Endometrium (tissue), 2 donors: ENCODE data around the gene SEC22B.
"Not testable (repeated sequence)": the region's sequence is repeated elsewhere in the genome, so short reads cannot be mapped to it uniquely, and the experiment has no call there.

ENCODE experiments used
- FAIRE-seq: peaks from 2 replicates; lab custom pipeline; 2012; peaks lifted over from hg19 to GRCh38; lab: Jason Lieb, UNC
- donor health status: control.
- donor health status: control.

The SEC22B gene

GRCh38 chr1:120176092-120176855 lies at the start of gene SEC22B:
TSS of gene SEC22B (minus strand) at chr1:120176520. CDS start at chr1:120176381, 139 bp downstream.
- FAIRE-seq: no peak

- FAIRE-seq: not testable (repeated sequence)
These were observed 41.6 kb upstream of the SEC22B start for GRCh38 chr1:120217933-120218332.

- not testable (repeated sequence) for FAIRE-seq
These were observed 41.0 kb upstream of the SEC22B start for GRCh38 chr1:120217175-120217929.

- FAIRE-seq: not testable (repeated sequence)
These were observed 37.3 kb upstream of the SEC22B start for GRCh38 chr1:120213606-120214005.

- not testable (repeated sequence) for FAIRE-seq
These were observed 34.4 kb upstream of the SEC22B start for GRCh38 chr1:120210754-120211153.

- not testable (repeated sequence) for FAIRE-seq
These were observed 20.8 kb upstream of the SEC22B start for GRCh38 chr1:120196863-120197775.

GRCh38 chr1:120188626-120189025 lies 12.3 kb upstream of the SEC22B start:
- FAIRE-seq: not testable (repeated sequence)

- FAIRE-seq: not testable (repeated sequence)
These were observed 5.9 kb upstream of the SEC22B start for GRCh38 chr1:120182176-120182707.

- not testable (repeated sequence) for FAIRE-seq
These were observed 3.7 kb upstream of the SEC22B start for GRCh38 chr1:120179811-120180690.

- no peak for FAIRE-seq
These were observed 2.8 kb upstream of the SEC22B start for GRCh38 chr1:120178799-120179756.

GRCh38 chr1:120178058-120178457 lies 1.7 kb upstream of the SEC22B start:
- not testable (repeated sequence) for FAIRE-seq

GRCh38 chr1:120175688-120176087 lies 632 bp downstream of the SEC22B start:
- FAIRE-seq: not testable (repeated sequence)

GRCh38 chr1:120164761-120165160 lies 11.6 kb downstream of the SEC22B start:
- FAIRE-seq: not testable (repeated sequence)

GRCh38 chr1:120162015-120162414 lies 14.3 kb downstream of the SEC22B start:
- not testable (repeated sequence) for FAIRE-seq

GRCh38 chr1:120158495-120158894 lies 17.8 kb downstream of the SEC22B start:
- not testable (repeated sequence) for FAIRE-seq

GRCh38 chr1:120158086-120158485 lies 18.2 kb downstream of the SEC22B start:
- not testable (repeated sequence) for FAIRE-seq

- FAIRE-seq: not testable (repeated sequence)
These were observed 26.0 kb downstream of the SEC22B start for GRCh38 chr1:120150138-120150822.

GRCh38 chr1:120149420-120150059 lies 26.8 kb downstream of the SEC22B start:
- not testable (repeated sequence) for FAIRE-seq
